ENCODE results near the gene MYOM1.
"Not testable (repeated sequence)": the region's sequence is repeated elsewhere in the genome, so short reads cannot be mapped to it uniquely, and the experiment has no call there.

Gene MYOM1

DNA sequence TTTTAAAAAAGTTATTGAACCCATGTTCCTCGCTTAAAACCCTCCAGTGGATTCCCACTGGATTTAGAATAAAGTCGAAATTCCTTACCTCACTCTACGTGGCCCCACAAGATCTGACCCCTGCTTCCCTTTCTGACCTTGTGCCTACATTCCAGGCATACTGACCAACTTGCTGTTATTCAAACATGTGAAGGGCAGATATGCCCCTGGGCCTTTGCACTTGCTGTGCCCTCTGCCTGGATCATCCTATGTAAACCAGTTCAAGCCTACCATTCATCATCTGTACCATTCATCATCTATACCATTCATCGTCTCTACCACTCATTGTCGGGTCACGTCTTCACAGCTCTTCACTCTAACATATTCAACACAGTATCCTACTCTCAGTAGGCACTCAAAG is 165.6 kb downstream of the MYOM1 start:
- no peaks in the 10 kb centered on the region for H3K4me1 ChIP-seq (ENCODE audit: control insufficient read depth, insufficient read depth, low read length)

DNA sequence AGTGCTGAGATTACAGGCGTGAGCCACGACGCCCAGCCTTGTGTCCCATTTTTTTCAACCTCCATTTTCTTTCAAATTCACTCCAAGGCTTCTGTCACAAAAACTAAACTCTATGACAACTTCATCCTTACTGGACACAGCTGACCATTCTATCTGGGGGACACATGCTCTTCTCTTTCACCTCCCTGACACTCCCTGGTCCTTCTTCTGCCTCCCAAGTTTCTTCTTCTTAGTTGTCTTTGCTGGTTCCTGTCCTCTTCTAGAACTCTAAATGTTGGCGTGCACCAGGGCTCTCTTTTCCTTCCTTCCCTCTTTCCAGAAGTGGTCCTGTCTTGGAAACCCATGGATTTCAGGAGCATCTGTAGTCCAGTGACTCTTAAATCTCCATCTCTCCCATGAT is 166.7 kb downstream of the MYOM1 start:
- H3K27me3 ChIP-seq (ENCODE audit: control insufficient read depth, insufficient read depth, low read length) = no peaks in the 10 kb centered on the region
- H3K36me3 ChIP-seq (ENCODE audit: control insufficient read depth, insufficient read depth, low read length) = no peaks in the 10 kb centered on the region
- no peak overlapping the region for H3K4me3 ChIP-seq (ENCODE audit: low read depth, low read length)
- no peaks in the 10 kb centered on the region for H3K4me1 ChIP-seq (ENCODE audit: control insufficient read depth, insufficient read depth, low read length)
- H3K9ac ChIP-seq (ENCODE audit: low read depth, low read length) = no peak overlapping the region
- no peaks in the 10 kb centered on the region for H3K9me3 ChIP-seq (ENCODE audit: control insufficient read depth, insufficient read depth, low read length)

More for the DNA sequence above, 165.6 kb downstream of the MYOM1 start:
- Histone ChIP-seq H3K9ac (ENCODE audit: low read depth, low read length) (no peak overlapping the region), H3K36me3 (ENCODE audit: control insufficient read depth, insufficient read depth, low read length) (no peaks in the 10 kb centered on the region), H3K4me3 (ENCODE audit: low read depth, low read length) (no peak overlapping the region), H3K9me3 (ENCODE audit: control insufficient read depth, insufficient read depth, low read length) (no peaks in the 10 kb centered on the region), H3K27me3 (ENCODE audit: control insufficient read depth, insufficient read depth, low read length) (no peaks in the 10 kb centered on the region)

- H3K4me1 ChIP-seq (ENCODE audit: control insufficient read depth, insufficient read depth, low read length) = no peaks in the 10 kb centered on the region
- H3K4me3 ChIP-seq (ENCODE audit: low read depth, low read length) = no peak overlapping the region
- H3K9me3 ChIP-seq (ENCODE audit: control insufficient read depth, insufficient read depth, low read length) = no peaks in the 10 kb centered on the region
- H3K27me3 ChIP-seq (ENCODE audit: control insufficient read depth, insufficient read depth, low read length) = no peaks in the 10 kb centered on the region
- no peak overlapping the region for H3K9ac ChIP-seq (ENCODE audit: low read depth, low read length)
- no peaks in the 10 kb centered on the region for H3K36me3 ChIP-seq (ENCODE audit: control insufficient read depth, insufficient read depth, low read length)
Measured at GRCh38 chr18:3052411-3052758, 167.4 kb downstream of the MYOM1 start.

GRCh38 chr18:3051718-3052410 is 167.9 kb downstream of the MYOM1 start:
- Histone ChIP-seq H3K4me3 (ENCODE audit: low read depth, low read length) (no peak overlapping the region), H3K4me1 (ENCODE audit: control insufficient read depth, insufficient read depth, low read length) (no peaks in the 10 kb centered on the region), H3K9me3 (ENCODE audit: control insufficient read depth, insufficient read depth, low read length) (no peaks in the 10 kb centered on the region), H3K36me3 (ENCODE audit: control insufficient read depth, insufficient read depth, low read length) (no peaks in the 10 kb centered on the region), H3K27me3 (ENCODE audit: control insufficient read depth, insufficient read depth, low read length) (no peaks in the 10 kb centered on the region), H3K9ac (ENCODE audit: low read depth, low read length) (no peak overlapping the region)

DNA sequence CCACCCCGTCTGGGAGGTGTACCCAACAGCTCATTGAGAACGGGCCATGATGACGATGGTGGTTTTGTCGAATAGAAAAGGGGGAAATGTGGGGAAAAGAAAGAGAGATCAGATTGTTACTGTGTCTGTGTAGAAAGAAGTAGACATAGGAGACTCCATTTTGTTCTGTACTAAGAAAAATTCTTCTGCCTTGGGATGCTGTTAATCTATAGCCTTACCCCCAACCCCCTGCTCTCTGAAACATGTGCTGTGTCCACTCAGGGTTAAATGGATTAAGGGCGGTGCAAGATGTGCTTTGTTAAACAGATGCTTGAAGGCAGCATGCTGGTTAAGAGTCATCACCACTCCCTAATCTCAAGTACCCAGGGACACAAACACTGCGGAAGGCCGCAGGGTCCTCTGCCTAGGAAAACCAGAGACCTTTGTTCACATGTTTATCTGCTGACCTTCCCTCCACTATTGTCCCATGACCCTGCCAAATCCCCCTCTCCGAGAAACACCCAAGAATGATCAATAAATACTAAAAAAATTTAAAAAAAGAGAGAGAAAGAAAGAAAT is 169.8 kb downstream of the MYOM1 start:
- H3K9ac ChIP-seq (ENCODE audit: low read depth, low read length); H3K4me3 ChIP-seq (ENCODE audit: low read depth, low read length); H3K9me3 ChIP-seq (ENCODE audit: control insufficient read depth, insufficient read depth, low read length); H3K36me3 ChIP-seq (ENCODE audit: control insufficient read depth, insufficient read depth, low read length); H3K4me1 ChIP-seq (ENCODE audit: control insufficient read depth, insufficient read depth, low read length); H3K27me3 ChIP-seq (ENCODE audit: control insufficient read depth, insufficient read depth, low read length): not testable (repeated sequence)

- Histone ChIP-seq H3K4me1 (ENCODE audit: control insufficient read depth, insufficient read depth, low read length) (no peaks in the 10 kb centered on the region), H3K9ac (ENCODE audit: low read depth, low read length) (no peak overlapping the region), H3K4me3 (ENCODE audit: low read depth, low read length) (no peak overlapping the region), H3K9me3 (ENCODE audit: control insufficient read depth, insufficient read depth, low read length) (no peaks in the 10 kb centered on the region), H3K36me3 (ENCODE audit: control insufficient read depth, insufficient read depth, low read length) (no peaks in the 10 kb centered on the region), H3K27me3 (ENCODE audit: control insufficient read depth, insufficient read depth, low read length) (no peaks in the 10 kb centered on the region)
Measured at GRCh38 chr18:3048820-3049349, 170.9 kb downstream of the MYOM1 start.

DNA sequence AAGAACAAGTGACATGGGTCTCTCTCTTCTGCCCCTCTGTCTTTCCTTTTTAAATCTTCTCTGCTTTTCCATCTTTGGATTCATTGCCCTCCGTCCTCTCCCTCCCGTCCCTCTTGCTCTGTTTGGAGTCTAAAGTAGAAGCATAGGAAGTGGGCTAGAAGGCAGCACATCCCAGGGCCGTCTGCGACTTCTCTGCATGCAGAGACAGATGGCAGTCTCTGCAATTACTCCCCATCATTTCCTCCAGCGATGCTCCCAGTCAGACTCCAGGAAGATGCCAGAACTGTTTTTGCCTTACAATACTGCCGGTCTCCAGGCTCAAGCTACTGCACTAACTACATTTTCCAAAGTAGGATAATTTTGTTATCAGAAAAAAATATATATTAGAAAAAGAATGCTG is 171.6 kb downstream of the MYOM1 start:
- H3K36me3 ChIP-seq (ENCODE audit: control insufficient read depth, insufficient read depth, low read length) = no peaks in the 10 kb centered on the region
- H3K9ac ChIP-seq (ENCODE audit: low read depth, low read length) = no peak overlapping the region
- no peaks in the 10 kb centered on the region for H3K4me1 ChIP-seq (ENCODE audit: control insufficient read depth, insufficient read depth, low read length)
- no peaks in the 10 kb centered on the region for H3K27me3 ChIP-seq (ENCODE audit: control insufficient read depth, insufficient read depth, low read length)
- no peaks in the 10 kb centered on the region for H3K9me3 ChIP-seq (ENCODE audit: control insufficient read depth, insufficient read depth, low read length)
- H3K4me3 ChIP-seq (ENCODE audit: low read depth, low read length) = no peak overlapping the region

DNA sequence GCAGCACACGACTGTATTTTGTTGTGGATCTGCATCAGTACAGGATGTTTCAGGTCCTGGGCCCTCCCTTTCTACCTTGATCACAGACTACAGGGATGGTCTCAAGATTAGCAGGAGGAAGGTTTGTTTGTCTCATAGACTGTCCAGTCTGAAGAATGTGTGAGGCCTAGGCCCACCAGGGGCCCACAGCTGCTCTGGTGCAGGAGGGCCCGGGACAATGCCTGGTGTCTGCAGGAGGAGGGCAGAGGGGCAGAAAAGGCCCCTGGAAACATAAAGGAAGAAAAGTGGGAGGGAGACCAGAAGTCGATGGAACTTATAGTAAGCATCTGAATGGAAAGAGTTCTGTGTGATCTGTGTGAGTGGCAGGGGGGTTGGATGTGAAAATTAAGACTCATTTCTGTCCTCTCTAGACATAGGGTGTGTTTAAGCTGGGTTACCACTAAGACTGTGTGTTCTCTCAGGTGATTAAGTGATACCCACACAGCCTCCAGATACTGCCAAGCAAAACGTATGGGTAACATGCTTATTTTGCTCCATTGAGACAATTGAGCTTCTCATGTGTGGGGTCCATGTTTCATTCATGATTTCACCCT is 173.5 kb downstream of the MYOM1 start:
- no peaks in the 10 kb centered on the region for H3K27me3 ChIP-seq (ENCODE audit: control insufficient read depth, insufficient read depth, low read length)
- no peaks in the 10 kb centered on the region for H3K9me3 ChIP-seq (ENCODE audit: control insufficient read depth, insufficient read depth, low read length)
- no peak overlapping the region for H3K4me3 ChIP-seq (ENCODE audit: low read depth, low read length)
- peaks cover 2% of the 10 kb centered on the region for H3K4me1 ChIP-seq (ENCODE audit: control insufficient read depth, insufficient read depth, low read length)
- no peaks in the 10 kb centered on the region for H3K36me3 ChIP-seq (ENCODE audit: control insufficient read depth, insufficient read depth, low read length)
- H3K9ac ChIP-seq (ENCODE audit: low read depth, low read length) = no peak overlapping the region

DNA sequence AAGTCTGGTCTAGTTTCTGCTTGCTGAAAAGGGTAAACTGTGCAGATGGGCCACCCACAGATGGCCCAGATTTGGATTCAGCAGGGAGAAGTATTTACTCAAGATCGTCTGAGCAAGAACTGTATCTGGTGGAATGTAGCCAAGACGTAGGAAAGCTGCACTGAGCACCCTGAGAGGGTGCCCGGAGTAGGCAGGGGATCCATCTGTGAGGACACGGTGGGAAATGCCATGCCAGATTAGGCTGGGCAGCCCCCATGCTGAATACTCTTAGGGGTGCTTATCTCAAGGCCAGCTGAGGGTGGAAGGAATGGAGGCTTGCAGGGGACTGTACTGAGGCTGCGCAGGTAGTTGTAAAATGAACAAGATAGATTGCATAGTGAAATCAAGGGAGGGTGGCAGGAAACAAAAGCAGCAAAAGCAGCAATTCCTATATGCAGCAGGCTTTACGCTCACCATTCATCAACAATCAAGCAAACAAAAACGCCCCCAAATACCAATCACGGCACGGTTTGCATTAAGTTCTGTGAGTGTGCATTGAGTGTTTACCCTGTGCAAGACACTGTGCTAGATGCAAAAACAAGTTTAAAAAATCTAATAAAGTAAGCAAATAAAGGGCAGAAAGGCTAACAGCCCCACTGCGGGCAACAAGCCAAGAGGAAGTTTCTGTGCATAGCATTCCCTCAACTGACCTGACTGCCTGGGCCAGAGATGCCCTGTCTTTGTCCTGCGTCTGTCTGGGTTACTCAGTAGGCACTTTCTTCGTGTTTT is 174.7 kb downstream of the MYOM1 start:
- Histone ChIP-seq H3K4me1 (ENCODE audit: control insufficient read depth, insufficient read depth, low read length) (peaks cover 2% of the 10 kb centered on the region), H3K4me3 (ENCODE audit: low read depth, low read length) (no peak overlapping the region), H3K9ac (ENCODE audit: low read depth, low read length) (no peak overlapping the region), H3K9me3 (ENCODE audit: control insufficient read depth, insufficient read depth, low read length) (no peaks in the 10 kb centered on the region), H3K27me3 (ENCODE audit: control insufficient read depth, insufficient read depth, low read length) (no peaks in the 10 kb centered on the region), H3K36me3 (ENCODE audit: control insufficient read depth, insufficient read depth, low read length) (no peaks in the 10 kb centered on the region)

DNA sequence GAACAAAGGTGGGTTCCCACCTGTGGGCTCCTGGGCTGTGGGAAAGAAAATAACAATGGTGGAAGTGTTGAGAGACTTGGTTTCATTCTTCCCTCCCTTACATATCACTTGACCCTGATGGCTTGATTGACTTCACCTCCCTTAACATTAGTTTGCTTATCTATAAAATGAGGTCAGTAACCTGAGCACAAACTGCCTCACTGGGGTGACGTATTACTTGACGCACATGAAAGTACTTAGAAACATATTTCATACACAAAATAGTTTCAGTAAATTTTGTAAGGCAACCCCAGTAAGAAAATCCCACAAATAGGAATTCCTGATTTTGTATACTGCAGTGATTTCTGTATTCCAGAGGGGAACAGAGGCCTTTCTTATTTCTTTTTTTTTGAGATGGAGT is 177.4 kb downstream of the MYOM1 start:
- H3K4me3 ChIP-seq (ENCODE audit: low read depth, low read length) = no peak overlapping the region
- H3K9ac ChIP-seq (ENCODE audit: low read depth, low read length) = no peak overlapping the region
- H3K27me3 ChIP-seq (ENCODE audit: control insufficient read depth, insufficient read depth, low read length) = no peaks in the 10 kb centered on the region
- no peaks in the 10 kb centered on the region for H3K36me3 ChIP-seq (ENCODE audit: control insufficient read depth, insufficient read depth, low read length)
- H3K9me3 ChIP-seq (ENCODE audit: control insufficient read depth, insufficient read depth, low read length) = no peaks in the 10 kb centered on the region
- H3K4me1 ChIP-seq (ENCODE audit: control insufficient read depth, insufficient read depth, low read length) = peaks cover 2% of the 10 kb centered on the region

DNA sequence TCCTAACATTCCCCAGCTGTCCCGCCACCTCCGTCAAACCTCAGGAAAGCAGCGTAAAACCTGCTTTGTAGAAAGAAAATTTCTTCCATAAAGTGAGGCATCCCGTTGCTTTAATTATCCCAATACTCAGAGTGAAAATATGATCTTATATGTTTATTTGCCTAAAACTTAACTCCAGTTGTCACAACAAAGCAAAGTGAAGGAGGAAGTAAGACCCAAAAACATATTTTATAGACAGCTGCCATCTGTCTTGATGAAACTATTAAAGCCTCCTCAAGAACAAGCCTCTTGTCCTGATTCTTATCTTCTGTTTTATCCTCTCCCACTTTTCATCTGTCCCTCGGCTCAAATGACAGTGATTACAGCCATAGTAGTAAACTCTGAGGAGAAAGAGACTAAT is 177.9 kb downstream of the MYOM1 start:
- Histone ChIP-seq H3K4me3 (ENCODE audit: low read depth, low read length) (no peak overlapping the region), H3K9me3 (ENCODE audit: control insufficient read depth, insufficient read depth, low read length) (no peaks in the 10 kb centered on the region), H3K9ac (ENCODE audit: low read depth, low read length) (no peak overlapping the region), H3K4me1 (ENCODE audit: control insufficient read depth, insufficient read depth, low read length) (peaks cover 2% of the 10 kb centered on the region), H3K27me3 (ENCODE audit: control insufficient read depth, insufficient read depth, low read length) (no peaks in the 10 kb centered on the region), H3K36me3 (ENCODE audit: control insufficient read depth, insufficient read depth, low read length) (no peaks in the 10 kb centered on the region)
